ENCODE results near the gene INAFM2.
A peak's percentile ranks its signal among the peaks of the same experiment; 100 is the strongest.

Gene INAFM2

GRCh38 chr15:40365624-40366456, 42.3 kb downstream of the INAFM2 start (continued):
- no peak for TF ChIP-seq ZBTB44 (tag by site-specific recombination; IDR thresholded peaks at IDR 0.05)
- TF ChIP-seq KLF8 (tag by site-specific recombination; IDR thresholded peaks at IDR 0.05): no peak
- no peak for TF ChIP-seq ZNF473 (tag by site-specific recombination; IDR thresholded peaks at IDR 0.05)
- TF ChIP-seq ZNF292 (tag by site-specific recombination; IDR thresholded peaks at IDR 0.05; ENCODE audit: borderline replicate concordance, low read depth): no peak

- no peak overlapping the region for H3K27ac ChIP-seq (ENCODE audit: extremely low read depth, low read depth, low read length)
- no peaks in the 10 kb centered on the region for H3K9me3 ChIP-seq (ENCODE audit: control insufficient read depth, insufficient read depth, low read depth, low read length)
- no peaks in the 10 kb centered on the region for H3K36me3 ChIP-seq (ENCODE audit: control insufficient read depth in 2 of 2, insufficient read depth in 1 of 2, low read length in 2 of 2)
- H3K4me3 ChIP-seq (ENCODE audit: low read depth, low read length): no peak overlapping the region
- no peaks in the 10 kb centered on the region for H3K4me1 ChIP-seq (ENCODE audit: control insufficient read depth, insufficient read depth, low read length)
- ChIA-PET CTCF (interaction anchor here (0.7 to 2.2 kb wide), 12 partner anchors 9 to 57 kb away, joined by 3 to 8 read pairs (median 4); no protein-coding TSS in a partner anchor), POLR2A (interaction anchor here (1.4 to 1.5 kb wide), 2 partner anchors 16 to 26 kb away, joined by 4 to 5 read pairs; partner anchors contain the start of genes CCDC9B and KNSTRN)
- TF ChIP-seq ZNF23 (tag by site-specific recombination; IDR thresholded peaks at IDR 0.05; ENCODE audit: borderline replicate concordance) (no peak), ZEB2 (tag by site-specific recombination; IDR thresholded peaks at IDR 0.05) (no peak), ZNF132 (tag by site-specific recombination; IDR thresholded peaks at IDR 0.05; ENCODE audit: borderline replicate concordance) (no peak), SETDB1 (IDR thresholded peaks at IDR 0.05; ENCODE audit: insufficient read length, low read length) (no peak), ZBTB20 (tag by site-specific recombination; IDR thresholded peaks at IDR 0.05) (no peak), ZNF792 (tag by site-specific recombination; IDR thresholded peaks at IDR 0.05) (no peak), ZNF561 (tag by site-specific recombination; IDR thresholded peaks at IDR 0.05; ENCODE audit: borderline replicate concordance) (no peak), PATZ1 (tag by site-specific recombination; IDR thresholded peaks at IDR 0.05) (no peak), PBX3 (CRISPR knock-in tag; IDR thresholded peaks at IDR 0.05) (no peak)
Observed at GRCh38 chr15:40366457-40367370, 43.2 kb downstream of the INAFM2 start.

GRCh38 chr15:40367371-40367685, 43.8 kb downstream of the INAFM2 start:
- ChIA-PET CTCF (interaction anchor here (0.7 to 1.6 kb wide), 9 partner anchors 9 to 58 kb away, joined by 3 to 9 read pairs (median 3); partner anchors contain the start of gene DISP2), POLR2A (interaction anchor here (1.5 kb wide), 1 partner anchor 27 kb away, joined by 5 read pairs; the partner anchor contains the start of gene CCDC9B)
- Histone ChIP-seq H3K9me3 (ENCODE audit: control insufficient read depth, insufficient read depth, low read depth, low read length) (no peaks in the 10 kb centered on the region), H3K4me3 (ENCODE audit: low read depth, low read length) (no peak overlapping the region), H3K27ac (ENCODE audit: extremely low read depth, low read depth, low read length) (no peak overlapping the region), H3K4me1 (ENCODE audit: control insufficient read depth, insufficient read depth, low read length) (no peaks in the 10 kb centered on the region), H3K36me3 (ENCODE audit: control insufficient read depth in 2 of 2, insufficient read depth in 1 of 2, low read length in 2 of 2) (no peaks in the 10 kb centered on the region)
- TF ChIP-seq GLIS2 (tag by site-specific recombination; IDR thresholded peaks at IDR 0.05) (peak; percentile 37), ZNF211 (tag by site-specific recombination; IDR thresholded peaks at IDR 0.05; ENCODE audit: low read depth) (no peak), GLIS1 (tag by site-specific recombination; IDR thresholded peaks at IDR 0.05) (0 out of 2 replicates have a peak, but pooled peaks have one; percentile 5)
